Left colon (tissue), 2 donors: Measurements from ENCODE around the gene PDZRN4. TPM values are rescaled to one million over a fixed set of nuclear protein-coding genes. Genes with fewer than 3 reads are reported as not detected.
"Not testable (repeated sequence)": the region's sequence is repeated elsewhere in the genome, so short reads cannot be mapped to it uniquely, and the experiment has no call there.

ENCODE experiments used
- ATAC-seq: fragments of 200-7000 bp; cut with Tn5 transposase; one replicate; pipeline ENCODE4 v1.9.1; 2020; ENCODE audit warnings: mild to moderate bottlenecking, moderate library complexity
- DNase-seq, 2 donors: peaks; one replicate each; pipeline ENCODE4 v3.0.0-alpha.2; 2020
- intact Hi-C, 2 donors: fragments of 100-400 bp; cut with DNase I in 1 of 2; cut with micrococcal nuclease in 1 of 2; formaldehyde crosslinking; loops; one replicate each; pipeline versions ENCODE4 v1.11.2 to v1.14.0; 2022; cut with DNase I, micrococcal nuclease
- total RNA-seq, 2 donors: library from RNA; stranded (reverse); fragmentation: NEBNext Ultra II Directional; extraction: Animal tissue kit (Norgen Biotek cat#: 25700); gene quantifications; one replicate each; pipeline ENCODE4 v1.2.1, GENCODE V29; 2021
- donor health status: DM: no; HTN: no; CAD: no.
- donor health status: DM: yes; HTN: yes; CAD: no.

The PDZRN4 gene
- total RNA-seq, 2 donors from 2014 or later, result 0.12 to 3.5 TPM

DNA sequence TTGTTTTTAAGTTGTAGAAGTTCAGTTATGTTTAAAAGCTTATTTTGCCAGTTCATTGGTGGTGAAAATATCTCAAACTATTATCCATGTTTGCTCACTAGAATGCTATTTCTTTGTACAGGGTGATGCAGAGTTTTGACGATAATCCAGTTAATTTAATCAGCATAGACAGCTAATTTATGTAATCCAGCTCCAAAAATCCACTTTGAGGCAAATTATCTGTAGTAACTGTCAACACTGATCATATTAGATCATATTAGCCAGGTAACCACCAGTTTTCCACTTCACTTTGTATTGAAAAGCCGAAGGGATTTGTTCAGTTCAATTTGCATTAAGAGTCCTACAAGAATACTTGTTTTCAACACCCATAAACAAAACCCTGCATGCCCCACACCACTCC is 378.6 kb downstream of the PDZRN4 start:
- intact Hi-C loops, result no loop called here
- no peak for ATAC-seq
- no peak for DNase-seq

DNA sequence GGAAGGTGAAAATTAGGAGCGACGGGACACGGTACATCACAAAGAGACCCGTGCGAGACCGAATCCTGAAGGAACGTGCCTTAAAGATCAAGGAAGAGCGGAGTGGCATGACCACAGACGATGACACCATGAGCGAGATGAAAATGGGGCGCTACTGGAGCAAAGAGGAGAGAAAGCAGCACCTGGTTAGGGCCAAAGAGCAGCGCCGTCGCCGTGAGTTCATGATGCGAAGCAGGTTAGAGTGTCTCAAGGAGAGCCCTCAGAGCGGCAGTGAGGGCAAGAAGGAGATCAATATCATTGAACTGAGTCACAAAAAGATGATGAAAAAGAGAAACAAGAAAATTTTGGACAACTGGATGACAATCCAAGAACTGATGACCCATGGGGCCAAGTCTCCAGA is 385.3 kb downstream of the PDZRN4 start:
- intact Hi-C loops, result no loop called here
- no peak for DNase-seq

DNA sequence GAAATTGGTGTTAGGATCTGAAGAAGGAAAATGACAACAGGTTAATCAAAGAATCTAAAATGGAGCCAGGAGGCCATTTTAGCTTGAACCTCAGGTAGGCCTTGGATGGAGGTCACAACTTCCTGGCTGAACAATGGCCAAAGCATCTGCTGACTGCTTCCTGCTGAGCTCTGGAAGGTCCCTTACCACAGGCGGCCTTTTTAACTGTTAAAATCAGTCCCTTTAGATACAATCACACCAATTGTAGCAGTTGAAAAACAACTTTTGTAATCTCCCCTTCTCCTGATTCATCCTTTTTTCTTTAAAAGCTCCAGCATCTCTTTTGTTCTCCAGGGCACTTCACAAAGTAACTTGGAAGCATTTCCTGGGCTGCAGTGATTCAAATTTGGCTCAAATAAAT is 388.8 kb downstream of the PDZRN4 start:
- intact Hi-C loops, result no loop called here
- ATAC-seq (no peak), DNase-seq (no peak)

More for the DNA sequence above, 385.3 kb downstream of the PDZRN4 start:
- no peak for ATAC-seq

DNA sequence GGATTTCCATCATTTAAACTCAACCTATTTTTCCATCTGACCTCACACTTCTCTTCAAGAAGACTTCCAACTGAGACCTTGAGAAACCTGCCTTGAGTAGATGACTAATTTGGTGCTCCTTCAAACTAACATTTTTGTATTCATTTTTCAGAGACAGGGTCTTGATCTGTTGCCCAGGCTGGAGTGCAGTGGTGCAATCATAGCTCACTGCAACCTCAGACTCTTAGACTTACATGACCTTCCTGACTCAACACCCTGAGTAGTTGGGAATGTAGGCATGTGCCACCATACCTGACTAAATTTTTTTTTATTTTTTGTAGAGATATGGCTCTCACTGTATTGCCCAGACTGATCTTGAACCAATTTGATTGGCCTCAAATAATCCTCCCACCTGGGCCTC is 389.9 kb downstream of the PDZRN4 start:
- intact Hi-C loops, result no loop called here
- ATAC-seq, result no peak
- DNase-seq, result no peak

DNA sequence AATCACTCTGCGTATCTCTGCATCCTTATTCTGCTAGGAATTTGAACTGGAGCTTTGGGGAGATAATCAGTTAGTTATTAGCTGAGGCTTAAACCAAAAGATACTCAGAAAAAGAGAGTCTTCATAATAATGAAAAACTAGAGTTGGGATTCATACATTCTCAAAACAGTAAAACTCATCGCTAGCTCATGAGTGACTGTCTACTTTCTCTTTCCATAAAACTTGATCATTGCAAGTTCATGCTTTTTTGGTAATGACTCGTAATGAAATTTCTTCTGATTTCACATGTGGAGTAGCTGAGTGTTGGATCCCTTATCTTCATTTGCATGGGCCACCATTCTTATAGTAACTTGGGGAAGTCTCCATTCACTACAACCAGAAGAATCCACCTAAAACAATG is 397.7 kb downstream of the PDZRN4 start:
- no peak for DNase-seq
- intact Hi-C loops, result no loop called here
- no peak for ATAC-seq

DNA sequence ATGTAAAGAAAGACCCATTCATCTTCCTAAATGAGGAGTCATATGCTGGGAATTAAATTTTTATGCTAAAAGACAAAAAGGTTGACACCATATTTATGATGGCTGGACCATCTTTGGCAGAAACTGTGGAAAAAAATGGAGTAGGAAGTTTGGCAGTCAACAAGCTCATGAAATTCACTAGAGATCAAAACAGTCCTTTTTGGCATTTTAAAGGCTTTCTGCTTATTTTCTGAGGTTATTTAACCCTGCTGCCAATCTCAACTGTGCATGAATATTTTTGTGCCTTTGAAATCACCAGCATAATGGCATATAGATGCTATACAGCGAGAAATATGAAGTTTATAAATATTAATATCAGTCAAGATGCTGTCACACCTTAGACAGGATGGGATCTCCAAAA is 399.5 kb downstream of the PDZRN4 start:
- ATAC-seq (no peak), DNase-seq (no peak)
- intact Hi-C loops, result no loop called here

DNA sequence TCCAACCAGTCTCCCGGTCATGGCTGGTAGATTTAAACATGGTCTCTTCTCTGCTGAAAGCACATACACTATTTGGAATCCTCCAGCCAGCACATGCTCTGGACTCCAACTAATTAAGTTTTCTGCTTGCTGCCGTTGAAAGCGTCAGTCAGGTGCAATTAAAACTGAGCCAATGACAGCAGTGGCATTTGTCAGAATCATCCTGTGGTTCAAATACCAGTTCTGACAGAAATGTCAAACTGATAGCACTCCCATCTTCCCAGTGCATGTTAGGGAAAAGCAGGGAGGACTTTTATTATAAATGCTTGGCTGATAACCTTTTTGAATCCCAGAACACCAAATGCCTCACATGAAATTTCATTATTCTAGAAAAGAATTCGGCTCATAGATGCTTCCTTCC is 401.8 kb downstream of the PDZRN4 start:
- intact Hi-C loops, result no loop called here
- DNase-seq (no peak), ATAC-seq (no peak)

DNA sequence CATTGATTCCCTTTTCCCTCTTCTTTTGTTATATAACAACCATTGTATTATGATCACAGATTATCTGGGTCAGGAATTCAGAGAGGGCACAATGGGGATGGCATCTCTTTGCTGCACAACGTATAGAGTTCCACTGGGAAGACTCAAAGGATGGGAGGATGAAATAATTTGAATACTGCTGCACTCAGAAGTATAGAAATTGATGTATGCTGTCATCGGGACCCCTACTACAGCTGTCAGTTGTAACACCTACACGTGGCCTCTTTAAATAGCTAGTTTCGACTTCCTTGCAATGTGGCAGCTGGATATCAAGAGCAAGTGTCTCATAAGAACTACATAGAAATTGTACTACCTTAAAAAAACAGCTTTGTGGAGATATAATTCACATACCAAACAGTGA is 408.1 kb downstream of the PDZRN4 start:
- ATAC-seq (no peak), DNase-seq (no peak)
- intact Hi-C loops, result no loop called here

DNA sequence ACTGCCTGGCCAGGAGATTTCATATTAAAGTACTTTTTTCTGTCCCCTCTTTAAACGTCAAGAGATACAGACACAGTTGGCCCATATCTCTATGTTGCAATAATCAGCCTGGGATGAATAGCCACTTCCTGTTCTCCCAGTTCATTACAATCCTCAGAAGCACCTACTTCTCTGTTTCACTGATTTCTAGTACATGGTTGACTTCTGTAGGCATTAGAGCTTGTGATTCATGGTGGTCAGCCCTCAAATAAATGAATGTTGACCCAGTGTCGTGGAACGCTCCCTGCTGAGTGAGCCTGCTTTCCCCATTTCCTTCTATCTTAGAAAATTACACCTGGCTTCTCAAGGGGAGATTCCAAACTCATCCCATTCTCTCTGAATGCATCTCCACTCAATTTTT is 416.7 kb downstream of the PDZRN4 start:
- intact Hi-C loops, result no loop called here
- DNase-seq (no peak), ATAC-seq (no peak)

DNA sequence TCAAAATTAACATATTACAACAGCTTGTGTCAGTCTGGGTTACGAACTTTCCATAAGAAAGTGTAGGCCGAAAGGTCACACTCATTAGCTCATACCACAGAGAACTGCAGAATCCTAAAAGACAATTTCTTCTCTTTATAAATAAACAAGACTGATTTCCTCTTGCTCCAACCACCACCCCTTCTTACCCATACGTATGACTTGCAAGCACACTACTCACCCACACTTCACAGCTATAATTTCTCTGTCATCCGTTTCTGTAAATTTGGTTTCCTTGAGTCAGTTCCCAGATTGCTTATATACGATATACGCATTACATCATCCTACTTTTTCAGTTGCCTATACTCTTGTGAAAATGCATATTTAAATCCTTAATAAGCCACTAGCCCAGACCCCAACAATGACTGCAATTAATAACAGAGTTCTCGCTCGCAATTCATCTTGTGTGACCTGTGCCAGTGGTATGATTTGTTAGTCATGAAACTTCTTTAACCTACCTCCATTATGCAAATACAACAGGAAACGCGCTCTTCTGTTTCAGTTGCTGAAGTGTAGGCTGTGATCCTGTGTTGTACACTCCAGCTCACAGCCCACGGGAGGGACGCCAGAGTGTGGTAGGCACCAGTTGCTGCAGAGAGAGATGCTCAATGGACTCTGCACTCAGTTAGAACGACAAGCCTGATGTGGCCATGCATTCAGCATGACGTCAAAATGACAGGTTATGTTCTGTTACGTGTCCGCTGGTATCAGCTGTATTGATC is 417.6 kb downstream of the PDZRN4 start:
- no peak for DNase-seq

DNA sequence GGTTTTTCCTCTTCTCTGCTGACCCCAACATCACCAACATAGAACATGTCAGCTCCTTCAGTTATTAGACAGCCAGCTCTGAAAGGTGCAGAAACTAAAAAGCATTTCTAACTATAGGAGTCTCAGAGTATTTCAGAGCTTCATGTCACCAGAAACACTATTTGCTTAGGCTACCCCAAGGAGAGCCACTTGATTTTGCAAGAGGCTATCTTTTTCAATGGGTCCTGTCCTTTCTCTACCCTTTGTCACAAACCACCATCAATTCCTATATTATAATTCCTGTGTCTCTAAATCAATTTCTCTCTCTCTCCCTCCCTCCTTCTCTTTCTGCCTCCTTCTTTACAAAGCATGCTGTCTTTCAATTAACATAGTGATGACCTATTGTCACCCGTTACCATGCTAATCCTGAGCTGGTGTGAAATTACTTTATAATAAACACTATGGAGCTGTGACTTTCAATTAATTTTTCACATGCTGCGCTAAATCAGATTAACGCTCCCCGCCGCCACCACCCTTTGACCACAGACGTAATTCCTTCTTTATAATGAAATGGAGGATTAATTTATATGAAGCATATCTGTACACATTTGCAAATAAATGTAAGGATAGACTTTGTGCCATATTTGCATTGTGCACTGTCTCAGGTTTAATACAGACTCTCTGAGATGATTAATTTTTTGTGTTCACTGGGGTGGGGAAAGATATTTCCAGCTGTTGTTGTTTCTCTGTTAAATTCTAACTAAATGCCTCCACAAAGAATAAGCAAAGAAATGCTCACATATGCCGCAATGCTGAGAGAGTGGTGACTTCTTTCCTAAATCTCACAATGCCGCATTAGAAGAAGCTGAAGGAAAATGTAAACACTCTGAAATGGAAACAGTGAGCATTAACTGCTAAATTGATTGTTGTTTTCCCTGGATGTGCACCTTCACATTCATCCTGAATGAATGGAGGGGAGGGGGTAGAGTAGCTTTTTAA is 418.6 kb downstream of the PDZRN4 start:
- DNase-seq, result no peak
- ATAC-seq, result no peak
- intact Hi-C loops, result no loop called here

More for the DNA sequence above, 417.6 kb downstream of the PDZRN4 start:
- intact Hi-C loops, result no loop called here
- ATAC-seq, result no peak

DNA sequence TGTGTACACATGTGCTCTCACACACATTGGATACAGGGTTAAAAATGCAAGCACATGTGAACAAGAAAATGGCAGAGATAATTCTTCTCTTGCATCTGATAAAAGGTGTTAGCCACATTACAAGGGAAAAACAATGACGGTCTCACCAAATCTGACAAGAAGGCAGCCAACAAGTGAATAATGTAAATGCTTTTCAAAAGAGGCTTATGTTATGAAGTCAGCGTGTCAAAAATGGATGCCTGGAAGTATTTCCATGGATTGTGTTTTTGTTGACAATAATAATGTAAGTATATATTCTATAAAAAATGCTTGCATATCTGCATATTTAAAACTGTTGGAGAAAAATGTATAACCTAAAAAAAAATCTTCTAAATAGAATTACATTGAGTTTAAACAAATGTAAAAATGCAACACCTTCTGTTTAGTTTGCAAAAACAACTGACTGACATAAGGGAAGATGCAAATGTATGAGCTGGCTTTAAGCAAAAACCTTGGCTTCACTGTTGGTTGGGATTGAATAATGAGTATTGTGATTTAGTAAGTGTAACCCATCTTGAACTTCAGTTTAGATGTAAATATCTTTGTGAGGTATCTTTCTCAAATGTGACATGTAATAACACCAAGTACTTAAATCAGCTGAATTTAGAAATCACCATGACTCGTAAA is 424.9 kb downstream of the PDZRN4 start:
- ATAC-seq, result no peak
- DNase-seq, result no peak

DNA sequence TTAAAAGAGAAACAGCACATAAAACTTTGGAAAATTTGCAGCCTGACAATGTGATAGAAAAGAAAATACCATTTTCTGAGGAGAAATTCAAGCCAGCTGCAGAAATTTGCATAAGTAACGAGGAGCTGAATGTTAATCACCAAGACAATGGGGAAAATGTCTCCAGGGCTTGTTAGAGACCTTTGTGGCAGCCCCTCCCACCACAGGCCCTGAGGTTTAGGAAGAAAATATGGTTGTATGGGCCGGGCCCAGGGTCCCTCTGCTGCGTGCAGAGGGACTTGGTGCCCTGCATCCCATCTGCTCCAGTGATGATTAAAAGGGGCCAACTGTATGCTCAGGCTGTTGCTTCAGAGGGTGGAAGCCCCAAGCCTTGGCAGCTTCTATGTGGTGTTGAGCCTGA is 427.1 kb downstream of the PDZRN4 start:
- ATAC-seq, intact Hi-C loops: not testable (repeated sequence)

More for the DNA sequence above, 424.9 kb downstream of the PDZRN4 start:
- intact Hi-C loops, result no loop called here

DNA sequence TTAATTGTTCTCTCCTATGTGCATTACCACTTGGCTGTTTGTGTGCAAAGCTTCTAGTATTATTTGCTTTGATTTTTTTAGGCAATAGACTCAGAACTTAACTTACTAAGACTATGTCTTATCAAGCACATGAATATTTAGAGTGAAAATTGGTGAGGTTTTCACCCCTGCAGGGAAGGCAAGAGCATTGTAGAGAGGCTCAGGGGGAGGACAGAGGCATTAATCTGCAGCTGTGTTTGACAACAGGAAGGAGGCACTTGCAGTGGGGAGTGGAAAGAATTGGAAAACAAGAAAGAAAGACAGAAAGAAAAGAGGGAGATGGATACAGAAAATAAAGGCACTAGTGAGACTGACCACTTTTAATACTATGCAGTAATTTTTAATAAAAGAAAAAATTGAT is 431.6 kb downstream of the PDZRN4 start:
- ATAC-seq (no peak), DNase-seq (no peak)
- intact Hi-C loops, result no loop called here

More for the DNA sequence above, 427.1 kb downstream of the PDZRN4 start:
- not testable (repeated sequence) for DNase-seq

DNA sequence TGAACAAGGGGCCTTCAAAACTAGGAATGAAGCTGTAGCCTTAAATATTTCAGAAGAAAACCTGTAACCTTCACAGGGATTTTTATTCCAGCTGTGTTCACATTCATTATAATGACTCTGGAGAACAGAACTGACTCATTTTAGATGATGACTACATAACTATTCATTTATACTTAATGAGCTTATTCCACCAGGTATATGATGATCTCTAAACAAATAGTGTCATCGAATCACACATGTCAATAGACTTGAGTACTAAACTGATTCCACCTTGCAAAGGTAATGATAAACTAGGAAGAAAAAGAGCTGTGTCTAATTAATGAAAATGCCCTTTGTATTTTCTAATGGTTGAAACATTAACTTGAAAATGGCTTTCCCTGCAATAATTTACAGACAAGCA is 433.2 kb downstream of the PDZRN4 start:
- DNase-seq (no peak), ATAC-seq (no peak)
- intact Hi-C loops, result no loop called here
